GM12878 (cell line): ENCODE results near the gene GNB3. TPM values are rescaled to one million over a fixed set of nuclear protein-coding genes. Genes with fewer than 3 reads are reported as not detected.

Experiments used
- ATAC-seq: fragments of 200-7000 bp; cut with Tn5 transposase; 3 replicates; pipeline ENCODE4 v1.9.1; 2020; ENCODE audit warnings: mild to moderate bottlenecking, moderate library complexity
- BruUV-seq: library from RNA; stranded (reverse); fragments of 400-500 nt; replicated peaks from 2 replicates; lab custom pipeline; 2021; lab: Mats Ljungman, UMichigan
- CTCF ChIA-PET: fragments of 300-600 bp; sonication (Branson Sonifier 250); formaldehyde crosslinking; extraction: SDS; loops from one replicate; lab custom pipeline; 2021; ENCODE audit warnings: inconsistent platforms; lab: Yijun Ruan, JAX
- POLR2A ChIA-PET: fragments of 350-600 bp; formaldehyde crosslinking; extraction: SDS; loops from one replicate; lab custom pipeline; 2021; ENCODE audit warnings: inconsistent platforms; lab: Charles Lee
- RAD21 ChIA-PET: fragments of 300-600 bp; sonication (Branson Sonifier 250); formaldehyde crosslinking; loops from one replicate; lab custom pipeline; 2023; ENCODE audit warnings: antibody characterized with exemption; ENCODE audit not compliant: unreplicated experiment; lab: Charles Lee
- SMC1A ChIA-PET: fragments of 300-600 bp; sonication (Branson Sonifier 250); formaldehyde crosslinking; loops from one replicate; lab custom pipeline; 2023; ENCODE audit not compliant: unreplicated experiment, uncharacterized antibody; lab: Charles Lee
- DNase-seq: peaks from one replicate; pipeline ENCODE4 v3.0.0-alpha.2; 2011; ENCODE audit warnings: low read depth, low spot score
- FAIRE-seq: peaks from 3 replicates; lab custom pipeline; 2011; peaks lifted over from hg19 to GRCh38; lab: Jason Lieb, UNC
- H2AFZ ChIP-seq: 2 replicates; pipeline ENCODE4 v1.6.0; 2011; ENCODE audit warnings: low read depth, low read length, control low read depth; ENCODE audit not compliant: control insufficient read depth
- H3K27ac ChIP-seq: 2 replicates; pipeline ENCODE4 v1.5.1; 2011; ENCODE audit warnings: control low read depth; ENCODE audit not compliant: control insufficient read depth, insufficient read depth
- H3K27me3 ChIP-seq, 2 experiments: replicated peaks in 1 of 2; 2 replicates each; pipeline versions ENCODE4 v1.6.0 to v1.6.1; 2011; ENCODE audit warnings: low read length in 1 of 2; ENCODE audit not compliant: control insufficient read depth in 2 of 2, insufficient read depth in 2 of 2
- H3K36me3 ChIP-seq, 2 experiments: 2 replicates each; pipeline ENCODE4 v1.5.1; 2011; ENCODE audit warnings: low read length in 1 of 2; ENCODE audit not compliant: control insufficient read depth in 2 of 2, insufficient read depth in 2 of 2
- H3K4me1 ChIP-seq: 2 replicates; pipeline ENCODE4 v1.6.1; 2011; ENCODE audit warnings: mild to moderate bottlenecking, low read length, moderate library complexity, mixed read lengths; ENCODE audit not compliant: control insufficient read depth, insufficient read depth
- H3K4me2 ChIP-seq: 2 replicates; pipeline ENCODE4 v1.6.0; 2011; ENCODE audit warnings: control low read depth; ENCODE audit not compliant: control insufficient read depth, insufficient read depth
- H3K4me3 ChIP-seq: fragments of 200-600 bp; sonication (generic); 2 replicates; pipeline ENCODE4 v1.5.1; 2016
- H3K79me2 ChIP-seq: 2 replicates; pipeline ENCODE4 v1.6.0; 2011; ENCODE audit warnings: low read length; ENCODE audit not compliant: control insufficient read depth, insufficient read depth
- H3K9ac ChIP-seq: 2 replicates; pipeline ENCODE4 v1.8.0; 2011; ENCODE audit warnings: low read length, control low read depth, mixed read lengths; ENCODE audit not compliant: control insufficient read depth, insufficient read depth
- H3K9me3 ChIP-seq: replicated peaks from 3 replicates; pipeline ENCODE4 v1.5.1; 2011; ENCODE audit warnings: mild to moderate bottlenecking, low read length; ENCODE audit not compliant: control insufficient read depth, insufficient read depth
- H4K20me1 ChIP-seq: 2 replicates; pipeline ENCODE4 v1.6.0; 2011; ENCODE audit not compliant: control insufficient read depth, insufficient read depth
- BRCA1 ChIP-seq: IDR thresholded peaks from 2 replicates; pipeline ENCODE4 v1.6.1; 2011; ENCODE audit warnings: low read depth, low read length, improper control_type of control experiment
- EED ChIP-seq: sonication (generic); IDR thresholded peaks from 2 replicates; pipeline ENCODE4 v1.6.1; 2016; ENCODE audit warnings: antibody characterized with exemption, low read depth
- FOXM1 ChIP-seq: IDR thresholded peaks from 2 replicates; pipeline ENCODE4 v1.6.1; 2012; ENCODE audit warnings: low read depth, mild to moderate bottlenecking, inconsistent platforms, low read length, moderate library complexity
- LARP7 ChIP-seq: fragments of 450-650 bp; IDR thresholded peaks from 2 replicates; pipeline ENCODE4 v1.6.1; 2017; ENCODE audit warnings: mild to moderate bottlenecking
- MTA3 ChIP-seq: IDR thresholded peaks from 2 replicates; pipeline ENCODE4 v1.6.1; 2012; ENCODE audit warnings: low read length, inconsistent platforms, borderline replicate concordance
- POLR2A ChIP-seq: IDR thresholded peaks from 2 replicates; pipeline ENCODE4 v1.6.1; 2011; ENCODE audit warnings: low read depth, mild to moderate bottlenecking, low read length
- SPI1 ChIP-seq: IDR thresholded peaks from 2 replicates; pipeline ENCODE4 v1.6.1; 2011; ENCODE audit warnings: low read depth, mild to moderate bottlenecking, low read length, moderate library complexity, borderline replicate concordance; ENCODE audit not compliant: insufficient read depth
- WGBS: methylation state at CpG from one replicate; pipeline ENCODE4 v1.1.6; 2016; ENCODE audit warnings: low lambda C conversion rate; ENCODE audit not compliant: insufficient replicate concordance, insufficient coverage; ENCODE audit errors: missing lambda C conversion rate; 5-methylcytosine and 5-hydroxymethylcytosine counted together
- in situ Hi-C: fragments of 300-500 bp; cut with MboI; formaldehyde crosslinking; loops from 9 replicates; pipeline ENCODE4 v1.14.3; 2018; ENCODE audit warnings: mixed read lengths
- intact Hi-C: fragments of 100-400 bp; cut with micrococcal nuclease; formaldehyde crosslinking; loops from one replicate; pipeline ENCODE4 v1.14.2; 2022; ENCODE audit not compliant: unreplicated experiment
- polyA plus RNA-seq, 11 experiments: library from polyadenylated mRNA; depleted of rRNA in 4 of 11; unstranded in 6 of 11; stranded (reverse) in 5 of 11; fragments of >200 nt; fragmentation: Nextera tagmentation in 4 of 11; fragmentation: Illumina TruSeq in 1 of 11; extraction: Ambion mirVana in 4 of 11; extraction: Trizol in 1 of 11; gene quantifications; 1 replicate in 1 of 11; 2 replicates in 10 of 11; pipeline versions ENCODE4 v1.2.1 to v1.2.3, GENCODE V29; 2011 to 2016; ENCODE audit warnings: inconsistent platforms in 2 of 11, missing spikeins in 2 of 11, low read depth in 1 of 11
- total RNA-seq, 4 experiments: library from RNA; depleted of rRNA in 3 of 4; stranded (reverse); fragments of >200 nt in 3 of 4; fragmentation: Illumina TruSeq in 1 of 4; extraction: Trizol in 1 of 4; gene quantifications; 2 replicates each; pipeline versions ENCODE4 v1.2.1 to v1.2.3, GENCODE V29; 2013 to 2021

GNB3 gene
- total and polyA plus RNA-seq, 10 of the 15 experiments (the other 5 are each of a cell fraction or from before 2014, with no cell fraction given) = 0.05 to 1.1 (median 0.36) TPM

GRCh38 chr12:6810758-6811157 lies 30.0 kb upstream of the GNB3 start:
- Histone ChIP-seq H3K9me3 (no peaks in the 10 kb centered on the region), H2AFZ (peak overlapping the region; percentile 25), H3K4me1 (0 out of 2 replicates have a peak, but pooled peaks cover 4% of the 10 kb centered on the region), H3K4me3 (no peak overlapping the region), H3K27me3 (peaks cover 0 to 2% of the 10 kb centered on the region in 2 experiments; a peak in 3 of 4 replicates), H3K27ac (no peak overlapping the region)
- no peak for ATAC-seq
- SMC1A ChIA-PET = interaction anchor here (0.6 to 2.1 kb wide), 8 partner anchors 10 to 87 kb away, joined by 3 to 12 read pairs (median 4); partner anchors contain the start of genes CD4 and MLF2
- no peak for DNase-seq
- TF ChIP-seq BRCA1 (no peak), FOXM1 (no peak), MTA3 (no peak), LARP7 (no peak), EED (no peak)
- TF ChIP-seq, all 136 proteins: peak for 0
- BruUV-seq = no TSS peak
- Histone ChIP-seq H3K79me2 (no peaks in the 10 kb centered on the region), H3K9ac (no peak overlapping the region), H3K4me2 (no peak overlapping the region), H4K20me1 (no peaks in the 10 kb centered on the region), H3K36me3 (no peaks in the 10 kb centered on the region)
- WGBS = 41% methylated on average over 1 of the region's 1 CpG
- FAIRE-seq = no peak
- intact Hi-C loops = no loop called here
- CTCF ChIA-PET = interaction anchor here (0.6 to 1.5 kb wide), 7 partner anchors 14 to 110 kb away, joined by 3 to 5 read pairs (median 3); partner anchors contain the start of gene MLF2
- in situ Hi-C loops = no loop called here
- POLR2A ChIA-PET = interaction anchor here (0.8 to 1.0 kb wide), 3 partner anchors 19 to 121 kb away, joined by 3 to 6 read pairs (median 3); partner anchors contain the start of genes MLF2 and ZNF384
- RAD21 ChIA-PET = interaction anchor here (1.7 kb wide), 1 partner anchor 44 kb away, joined by 4 read pairs; the partner anchor contains the start of gene PTMS

- no peak for ATAC-seq
- H3K4me2 ChIP-seq = no peak overlapping the region
- H4K20me1 ChIP-seq = no peaks in the 10 kb centered on the region
- no peaks in the 10 kb centered on the region for H3K79me2 ChIP-seq
- intact Hi-C loops = no loop called here
- RAD21 ChIA-PET = interaction anchor here (0.8 to 1.6 kb wide), 3 partner anchors 21 to 61 kb away, joined by 3 to 6 read pairs (median 4); partner anchors contain the start of gene MLF2
- SMC1A ChIA-PET = interaction anchor here (0.7 to 1.9 kb wide), 6 partner anchors 19 to 103 kb away, joined by 3 to 5 read pairs (median 4); partner anchors contain the start of gene COPS7A
- no peak overlapping the region for H3K27ac ChIP-seq
- no peak overlapping the region for H2AFZ ChIP-seq
- TF ChIP-seq POLR2A (no peak), SPI1 (peak; percentile 55; the same call in 1 of the 2 replicates)
- TF ChIP-seq, all 136 proteins: peak for 1
- DNase-seq (no peak), FAIRE-seq (no peak)
- peaks cover 0 to 2% of the 10 kb centered on the region in 2 experiments; a peak in 3 of 4 replicates for H3K27me3 ChIP-seq
- 0 out of 2 replicates have a peak, but pooled peaks cover 4% of the 10 kb centered on the region for H3K4me1 ChIP-seq
- WGBS = 0% methylated on average over 4 of the region's 4 CpGs
- H3K9ac ChIP-seq = no peak overlapping the region
- no peaks in the 10 kb centered on the region for H3K36me3 ChIP-seq
- no TSS peak for BruUV-seq
- in situ Hi-C loops = no loop called here
- no peaks in the 10 kb centered on the region for H3K9me3 ChIP-seq
- CTCF ChIA-PET = interaction anchor here (1.2 to 2.8 kb wide), 3 partner anchors 11 to 89 kb away, joined by 3 to 12 read pairs (median 11); partner anchors contain the start of gene COPS7A
- POLR2A ChIA-PET = interaction anchor here (0.7 to 1.3 kb wide), 4 partner anchors 20 to 127 kb away, joined by 3 to 4 read pairs (median 3); no protein-coding TSS in a partner anchor
- H3K4me3 ChIP-seq = no peak overlapping the region
Observed at GRCh38 chr12:6813363-6813762, 27.4 kb upstream of the GNB3 start.
